Breast epithelium (tissue), 3 donors: ENCODE measurements around the gene CCDC116.

Experiments
- POLR2A ChIP-seq: fragments of 450-650 bp; IDR thresholded peaks from one replicate; pipeline ENCODE4 v1.6.1; 2016; ENCODE audit warnings: antibody characterized with exemption, mild to moderate bottlenecking, moderate library complexity
- POLR2AphosphoS5 ChIP-seq, 3 donors: sonication (generic); formaldehyde crosslinking; IDR thresholded peaks; one replicate each; pipeline ENCODE4 v1.6.1; 2017; ENCODE audit warnings: antibody characterized with exemption in 3 of 3
- TF ChIP-seq, protein P1 (sequence below), 3 donors: fragments of 450-650 bp; IDR thresholded peaks; one replicate each; pipeline ENCODE4 v1.5.1; 2016 to 2017; ENCODE audit warnings: antibody characterized with exemption in 3 of 3, mild to moderate bottlenecking in 3 of 3, moderate library complexity in 3 of 3

DNA sequence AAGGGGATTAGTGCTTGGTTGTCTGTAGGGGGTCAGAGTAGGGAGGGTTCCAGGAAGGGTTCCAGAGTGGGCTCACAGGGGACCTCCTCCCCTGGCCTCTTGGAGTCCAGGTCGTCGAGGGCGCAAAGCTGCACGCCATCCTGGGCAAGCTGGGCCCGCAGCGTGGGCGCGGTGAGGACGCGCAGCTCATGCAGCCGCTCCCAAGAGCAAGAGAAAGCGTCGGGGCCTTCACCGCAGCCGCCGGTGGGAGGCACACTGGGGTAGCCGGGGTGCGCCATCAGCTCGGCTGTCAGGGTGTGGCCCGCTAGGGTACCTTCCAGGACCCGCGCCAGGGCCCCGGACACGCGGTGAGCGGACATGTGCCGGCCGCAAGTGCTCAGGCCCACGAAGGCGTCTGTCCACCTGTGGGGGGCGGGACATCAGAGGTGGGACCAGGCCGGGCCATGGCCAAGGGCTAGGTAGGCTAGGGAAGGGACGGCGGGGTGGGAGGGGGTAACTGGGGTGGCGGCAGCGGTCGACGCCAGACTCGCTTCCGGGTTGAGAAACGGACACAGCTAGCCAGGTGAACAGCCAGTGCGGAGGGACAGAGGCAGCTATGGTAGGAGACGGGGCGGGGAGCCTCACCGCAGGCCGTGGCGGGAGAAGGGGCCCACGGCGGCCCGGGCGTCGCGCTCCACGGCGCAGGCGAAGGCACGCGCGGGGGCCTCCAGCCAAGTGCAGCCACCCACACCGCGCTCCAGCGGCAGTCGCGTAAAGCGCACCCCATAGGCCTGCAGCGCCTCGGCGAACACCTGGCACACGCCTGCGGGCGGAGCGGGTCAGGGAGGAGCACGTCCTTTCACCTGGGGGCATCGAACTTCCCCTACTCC is 3.9 kb upstream of the CCDC116 start:
- TF ChIP-seq, protein P1, sequence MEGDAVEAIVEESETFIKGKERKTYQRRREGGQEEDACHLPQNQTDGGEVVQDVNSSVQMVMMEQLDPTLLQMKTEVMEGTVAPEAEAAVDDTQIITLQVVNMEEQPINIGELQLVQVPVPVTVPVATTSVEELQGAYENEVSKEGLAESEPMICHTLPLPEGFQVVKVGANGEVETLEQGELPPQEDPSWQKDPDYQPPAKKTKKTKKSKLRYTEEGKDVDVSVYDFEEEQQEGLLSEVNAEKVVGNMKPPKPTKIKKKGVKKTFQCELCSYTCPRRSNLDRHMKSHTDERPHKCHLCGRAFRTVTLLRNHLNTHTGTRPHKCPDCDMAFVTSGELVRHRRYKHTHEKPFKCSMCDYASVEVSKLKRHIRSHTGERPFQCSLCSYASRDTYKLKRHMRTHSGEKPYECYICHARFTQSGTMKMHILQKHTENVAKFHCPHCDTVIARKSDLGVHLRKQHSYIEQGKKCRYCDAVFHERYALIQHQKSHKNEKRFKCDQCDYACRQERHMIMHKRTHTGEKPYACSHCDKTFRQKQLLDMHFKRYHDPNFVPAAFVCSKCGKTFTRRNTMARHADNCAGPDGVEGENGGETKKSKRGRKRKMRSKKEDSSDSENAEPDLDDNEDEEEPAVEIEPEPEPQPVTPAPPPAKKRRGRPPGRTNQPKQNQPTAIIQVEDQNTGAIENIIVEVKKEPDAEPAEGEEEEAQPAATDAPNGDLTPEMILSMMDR (IDR thresholded peaks at IDR 0.05): no peak
- TF ChIP-seq POLR2AphosphoS5 (IDR thresholded peaks at IDR 0.05) (no peak), POLR2A (no peak)
